HG03571 (cell line): ENCODE measurements around the gene C9orf57.
"Not testable (repeated sequence)": the region's sequence is repeated elsewhere in the genome, so short reads cannot be mapped to it uniquely, and the experiment has no call there.

Experiments used
- ATAC-seq: cut with Tn5 transposase; IDR thresholded peaks from one replicate; pipeline ENCODE4 v1.9.1; 2021; ENCODE audit not compliant: unreplicated experiment

The C9orf57 gene, protein sequence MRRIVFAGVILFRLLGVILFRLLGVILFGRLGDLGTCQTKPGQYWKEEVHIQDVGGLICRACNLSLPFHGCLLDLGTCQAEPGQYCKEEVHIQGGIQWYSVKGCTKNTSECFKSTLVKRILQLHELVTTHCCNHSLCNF

DNA sequence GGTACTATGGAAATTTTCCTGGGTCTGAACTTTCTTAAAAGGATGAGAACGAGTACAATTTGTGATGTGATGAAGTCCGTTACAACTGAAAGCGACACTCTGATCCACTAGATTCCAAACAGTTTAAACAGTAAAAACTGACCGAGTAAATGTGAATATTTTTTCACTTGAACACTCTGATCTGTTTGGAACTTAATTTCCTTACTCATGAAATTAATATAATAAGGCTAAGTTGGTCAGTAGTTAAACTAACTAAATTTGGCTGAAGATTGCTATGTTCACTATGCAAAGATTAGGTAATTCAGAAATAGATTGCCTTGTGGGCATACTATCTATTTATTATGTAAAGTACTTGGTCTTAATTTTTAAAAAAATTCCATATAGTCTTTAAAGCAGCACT lies at the start of gene C9orf57:
Gene C9orf57, minus strand, starts transcription at position 101 of the 400 bp plus-strand sequence. CDS start 1,282 bp downstream, outside the sequence.
- ATAC-seq = no peak

DNA sequence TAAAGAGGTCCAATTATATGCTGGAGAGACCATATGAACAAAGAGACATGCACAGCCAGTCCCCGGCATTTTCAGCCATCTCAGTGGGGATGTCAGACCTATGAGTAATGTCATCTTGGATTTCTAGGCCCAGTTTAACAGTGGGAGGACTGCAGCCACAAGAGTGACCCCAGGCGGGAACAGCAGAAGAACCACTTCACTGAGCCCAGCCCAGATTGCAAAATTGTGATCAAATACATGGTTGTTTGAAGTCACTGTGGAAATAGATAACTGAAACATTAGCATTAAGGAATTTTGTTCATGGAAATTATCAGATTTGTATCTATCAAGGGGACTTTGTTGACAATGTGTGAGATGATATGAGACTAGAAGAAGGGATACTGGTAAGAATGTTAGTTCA lies 42.1 kb upstream of the C9orf57 start:
- no peak for ATAC-seq

DNA sequence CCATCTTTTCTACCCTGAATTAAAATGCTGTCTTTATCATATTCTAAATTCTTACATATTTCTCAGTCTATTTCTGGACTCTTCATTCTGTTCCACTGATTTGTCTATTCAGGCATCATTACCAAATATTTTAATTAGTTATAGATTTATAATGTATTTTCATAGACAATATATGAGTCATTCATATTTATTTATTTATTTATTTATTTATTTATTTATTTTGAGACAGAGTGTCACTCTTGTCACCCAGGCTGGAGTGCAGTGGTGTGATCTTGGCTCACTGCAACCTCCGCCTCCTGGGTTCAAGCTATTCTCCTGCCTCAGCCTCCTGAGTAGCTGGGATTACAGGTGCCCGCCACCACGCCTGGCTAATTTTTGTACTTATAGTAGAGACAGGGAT lies 35.1 kb upstream of the C9orf57 start:
- not testable (repeated sequence) for ATAC-seq

GRCh38 chr9:72092820-72093219 lies 32.4 kb upstream of the C9orf57 start:
- ATAC-seq = no peak

DNA sequence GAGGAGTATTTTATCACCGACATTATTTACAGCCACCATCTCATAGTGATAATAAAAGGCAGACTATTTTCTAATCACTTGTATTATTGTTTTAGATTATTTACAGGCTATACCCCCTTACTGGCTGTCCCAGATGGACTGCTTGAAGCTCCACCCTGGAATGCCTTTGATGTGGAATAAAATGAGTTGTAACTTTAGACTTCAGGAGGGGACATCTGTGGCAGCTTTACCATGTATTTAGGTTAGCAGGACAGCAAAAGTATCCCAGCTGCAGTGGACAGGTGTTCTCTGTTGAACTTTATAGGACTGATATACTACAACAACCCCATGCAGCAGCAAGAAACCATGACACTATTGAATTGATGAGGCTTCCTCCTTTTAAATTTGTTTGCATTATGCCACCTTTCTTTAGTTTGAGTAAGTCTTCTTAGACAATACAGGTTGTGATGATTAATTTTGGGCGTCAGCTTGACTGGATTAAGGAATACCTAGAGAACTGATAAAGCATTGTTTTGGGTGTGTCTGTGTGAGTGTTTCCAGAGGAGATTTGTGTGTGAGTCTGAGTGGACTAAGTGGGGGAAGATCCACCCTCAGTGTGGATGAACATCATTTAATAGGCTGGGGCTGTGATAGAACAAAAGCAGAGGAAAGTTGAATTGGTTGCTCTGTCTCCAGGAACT lies 29.2 kb upstream of the C9orf57 start:
- no peak for ATAC-seq

DNA sequence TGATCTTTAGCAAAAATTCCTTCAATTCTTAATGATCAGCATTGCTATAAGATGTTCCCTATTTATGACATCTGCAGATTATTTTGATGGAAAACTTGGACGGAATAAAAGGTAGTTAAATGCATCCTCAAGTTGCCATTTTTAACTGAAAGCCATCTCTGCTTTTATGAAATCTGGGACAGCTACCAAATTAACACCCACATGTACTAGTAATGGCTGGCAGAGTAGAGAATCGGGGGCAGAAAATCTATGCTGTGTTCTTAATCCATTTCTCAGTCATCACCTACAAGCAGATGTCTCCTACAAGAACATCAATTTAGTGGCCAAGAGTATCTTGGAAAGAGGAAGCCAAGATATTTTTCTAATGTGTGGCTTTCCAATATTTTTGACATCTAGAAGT lies 22.1 kb upstream of the C9orf57 start:
- ATAC-seq = no peak

DNA sequence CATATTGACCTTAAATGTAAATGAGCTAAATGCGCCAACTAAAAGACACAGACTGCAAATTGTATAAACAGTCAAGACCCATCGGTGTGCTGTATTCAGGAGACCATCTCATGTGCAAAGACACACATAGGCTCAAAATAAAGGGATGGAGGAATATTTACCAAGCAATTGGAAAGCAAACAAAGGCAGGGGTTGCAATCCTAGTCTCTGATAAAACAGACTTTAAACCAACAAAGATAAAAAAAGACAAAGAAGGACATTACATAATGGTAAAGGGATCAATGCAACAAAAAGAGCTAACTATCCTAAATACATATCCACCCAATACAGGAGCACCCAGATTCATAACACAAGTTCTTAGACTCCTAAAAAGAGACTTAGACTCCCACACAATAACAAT lies 14.3 kb upstream of the C9orf57 start:
- not testable (repeated sequence) for ATAC-seq

- ATAC-seq = no peak
Measured at GRCh38 chr9:72065076-72065475, 4.7 kb upstream of the C9orf57 start.

DNA sequence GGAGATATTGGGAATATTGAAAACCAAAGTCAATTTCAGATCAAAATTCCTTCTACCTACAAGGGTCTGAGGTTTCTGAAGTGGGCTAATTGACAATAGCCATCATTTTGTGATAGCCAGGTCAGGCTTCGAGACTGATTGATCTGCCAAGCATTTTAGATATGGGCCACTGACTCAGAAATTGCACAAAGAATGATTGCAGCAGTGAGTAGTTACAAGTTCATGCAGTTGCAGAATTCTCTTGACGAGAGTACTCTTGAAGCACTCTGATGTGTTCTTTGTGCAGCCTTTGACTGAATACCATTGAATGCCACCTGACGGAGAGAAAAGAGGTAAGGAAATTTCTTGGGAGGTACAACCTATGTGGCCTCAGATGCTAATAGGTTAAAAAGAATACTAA lies 8.3 kb downstream of the C9orf57 start:
- no peak for ATAC-seq

GRCh38 chr9:72048850-72049249 lies 11.6 kb downstream of the C9orf57 start:
- no peak for ATAC-seq

GRCh38 chr9:72046630-72047456 lies 13.6 kb downstream of the C9orf57 start:
- ATAC-seq = no peak

- no peak for ATAC-seq
Measured at GRCh38 chr9:72044095-72044494, 16.3 kb downstream of the C9orf57 start.

DNA sequence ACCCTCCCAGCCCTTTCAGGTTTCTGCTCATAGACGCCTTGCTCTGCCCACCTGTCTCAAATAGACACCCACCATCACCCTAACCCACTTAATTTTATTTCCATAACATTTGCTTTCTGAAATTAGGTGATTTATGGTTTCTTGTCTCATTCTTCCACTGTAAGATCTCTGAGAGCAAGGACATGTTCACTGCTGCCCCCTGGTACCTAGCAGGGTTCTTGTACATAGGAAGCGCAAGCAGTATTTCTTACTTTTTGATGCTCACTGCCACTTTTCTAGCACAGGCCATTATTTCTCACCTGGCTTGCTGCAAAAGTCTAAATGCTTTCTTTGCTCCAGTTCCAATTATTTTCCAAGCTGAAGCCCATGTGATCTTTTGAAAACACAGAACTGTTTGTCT lies 16.8 kb downstream of the C9orf57 start:
- ATAC-seq = no peak

- no peak for ATAC-seq
Measured at GRCh38 chr9:72042928-72043327, 17.5 kb downstream of the C9orf57 start.

DNA sequence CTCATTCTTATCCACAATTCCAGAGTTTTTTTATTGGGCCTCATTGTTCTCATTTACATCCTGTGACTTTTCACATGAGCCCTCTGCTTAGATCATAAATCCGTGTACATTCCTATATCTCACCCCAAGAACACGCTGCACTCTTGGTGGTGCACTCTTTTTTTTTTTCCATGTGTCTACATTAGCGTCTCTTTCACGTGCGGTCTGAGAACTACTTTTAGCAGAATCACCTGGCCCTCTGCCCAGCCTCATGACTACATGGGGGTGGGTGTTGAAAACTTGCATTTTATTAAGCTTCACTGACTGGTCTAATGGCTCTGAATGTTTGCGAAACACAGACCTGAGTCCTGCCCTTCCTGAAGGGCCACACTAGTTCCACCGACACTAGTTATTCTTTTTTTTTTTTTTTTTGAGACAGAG lies 18.6 kb downstream of the C9orf57 start:
- no peak for ATAC-seq

GRCh38 chr9:72041369-72041768 lies 19.0 kb downstream of the C9orf57 start:
- ATAC-seq = no peak

GRCh38 chr9:72039532-72039931 lies 20.9 kb downstream of the C9orf57 start:
- ATAC-seq = no peak

- peak; percentile 72 for ATAC-seq
Measured at GRCh38 chr9:72038890-72039410, 21.5 kb downstream of the C9orf57 start.

DNA sequence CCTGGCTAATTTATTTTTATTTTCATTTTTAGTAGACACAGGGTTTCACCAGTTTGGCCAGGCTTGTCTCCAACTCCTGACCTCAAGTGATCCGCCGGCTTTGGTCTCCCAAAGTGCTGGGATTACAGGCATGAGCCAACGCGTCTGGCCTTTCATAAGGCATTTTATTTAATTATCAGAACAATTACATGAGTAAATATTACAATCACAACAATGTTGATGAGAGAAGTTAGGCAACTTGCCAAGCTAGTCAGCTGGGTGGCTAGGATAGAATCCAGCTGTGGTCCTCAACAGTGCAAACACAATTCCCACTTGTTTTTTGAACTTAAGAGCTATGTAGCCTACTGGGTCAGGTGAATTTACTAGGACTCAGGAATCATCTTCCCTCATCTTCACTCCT lies 22.0 kb downstream of the C9orf57 start:
- ATAC-seq = no peak

DNA sequence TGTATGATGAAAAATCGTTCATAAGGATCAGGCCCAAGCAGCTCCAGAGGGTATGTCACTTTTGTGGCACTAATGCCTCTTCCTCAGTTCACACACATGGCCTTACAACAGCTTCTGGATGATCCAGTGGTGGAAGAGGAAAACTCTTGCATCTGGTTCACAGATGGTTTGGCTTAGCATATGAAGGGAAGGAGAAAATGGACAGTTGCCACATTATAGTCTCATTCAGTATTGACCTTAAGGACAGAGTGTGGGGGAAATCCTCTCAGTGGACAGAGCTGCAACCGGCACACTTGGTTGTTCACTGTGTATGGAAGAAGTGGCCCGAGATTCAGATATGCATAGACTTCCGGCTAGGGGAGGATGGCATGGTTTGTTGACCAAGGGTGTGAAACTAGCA lies 22.8 kb downstream of the C9orf57 start:
- ATAC-seq = no peak

DNA sequence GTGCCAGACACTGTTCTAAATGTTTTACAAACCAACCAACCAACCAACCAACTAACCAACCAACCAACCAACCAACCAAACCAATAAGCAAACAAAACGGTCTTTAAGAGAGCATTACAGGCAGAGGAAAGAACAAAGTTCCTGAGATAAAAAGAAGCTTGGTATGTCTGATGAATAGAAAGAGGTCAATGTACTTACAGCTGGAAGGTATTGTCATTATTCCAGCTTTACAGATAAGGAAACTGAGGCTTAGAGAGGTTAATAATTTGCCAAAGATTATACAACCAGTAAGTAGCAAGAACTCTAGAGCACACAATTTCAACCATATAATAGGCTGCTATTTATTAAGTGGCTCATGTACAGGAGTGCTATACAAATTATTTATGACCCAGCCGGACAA lies 29.6 kb downstream of the C9orf57 start:
- no peak for ATAC-seq

GRCh38 chr9:72029986-72030385 lies 30.4 kb downstream of the C9orf57 start:
- ATAC-seq = no peak
